A549 (cell line): ENCODE data around the gene TMEFF2. TPM values are rescaled to one million over a fixed set of nuclear protein-coding genes. Genes with fewer than 3 reads are reported as not detected.

Experiments used
- ATAC-seq, 2 experiments: fragments of 200-7000 bp in 1 of 2; fragments of >200 bp in 1 of 2; cut with Nextera tagmentation in 1 of 2; cut with Tn5 transposase in 1 of 2; 3 replicates each; pipeline versions ENCODE4 v1.8.0 to v1.9.1; 2018 to 2020; ENCODE audit warnings: mild to moderate bottlenecking in 1 of 2, moderate library complexity in 1 of 2
- CTCF ChIA-PET: fragments of 300-600 bp; sonication (Branson Sonifier 250); formaldehyde crosslinking; extraction: SDS; loops from one replicate; lab custom pipeline; 2021; ENCODE audit warnings: antibody characterized with exemption, inconsistent platforms; lab: Yijun Ruan, JAX
- POLR2A ChIA-PET: fragments of 350-600 bp; formaldehyde crosslinking; extraction: SDS; loops from one replicate; lab custom pipeline; 2021; ENCODE audit warnings: antibody characterized with exemption, inconsistent platforms; lab: Yijun Ruan, JAX
- DNase-seq, 2 experiments: peaks; one replicate each; pipeline versions ENCODE4 v3.0.0 to v3.0.0-alpha.2; 2011 to 2016; ENCODE audit warnings: low read depth in 1 of 2, low spot score in 1 of 2
- FAIRE-seq: peaks from 2 replicates; lab custom pipeline; 2011; peaks lifted over from hg19 to GRCh38; lab: Jason Lieb, UNC
- H3K27ac ChIP-seq, 2 experiments: fragments of >200 bp; sonication (Bioruptor Twin); formaldehyde crosslinking; 3 replicates each; pipeline ENCODE4 v1.5.1; 2016 to 2017
- H3K4me1 ChIP-seq: fragments of >200 bp; sonication (Bioruptor Twin); formaldehyde crosslinking; 3 replicates; pipeline ENCODE4 v1.6.1; 2016
- H3K4me2 ChIP-seq: fragments of >200 bp; sonication (Bioruptor Twin); formaldehyde crosslinking; 3 replicates; pipeline ENCODE4 v1.6.1; 2016
- H3K4me3 ChIP-seq: fragments of >200 bp; sonication (Bioruptor Twin); formaldehyde crosslinking; 3 replicates; pipeline ENCODE4 v1.5.1; 2016
- H3K9me3 ChIP-seq: fragments of >200 bp; sonication (Bioruptor Twin); formaldehyde crosslinking; 3 replicates; pipeline ENCODE4 v1.6.1; 2016
- ATOH8 ChIP-seq: fragments of 250-450 bp; sonication (Bioruptor Pico); IDR thresholded peaks from 2 replicates; pipeline ENCODE4 v1.5.0; 2020; ENCODE audit warnings: low read depth, mild to moderate bottlenecking, moderate library complexity
- BCL3 ChIP-seq: fragments of >200 bp; sonication (Bioruptor Twin); formaldehyde crosslinking; IDR thresholded peaks from 3 replicates; pipeline ENCODE4 v1.6.1; 2016
- EHMT2 ChIP-seq: fragments of 200-600 bp; sonication (generic); IDR thresholded peaks from 2 replicates; pipeline ENCODE4 v1.6.1; 2016; ENCODE audit warnings: antibody characterized with exemption, low read depth, mild to moderate bottlenecking, moderate library complexity
- FOSL2 ChIP-seq, 2 experiments: fragments of 450-650 bp in 1 of 2; fragments of >200 bp in 1 of 2; sonication (Bioruptor Twin) in 1 of 2; formaldehyde crosslinking; IDR thresholded peaks; 2 replicates each; pipeline versions ENCODE4 v1.5.0 to v1.6.1; 2016 to 2020; ENCODE audit warnings: mild to moderate bottlenecking in 1 of 2, moderate library complexity in 1 of 2
- FOXS1 ChIP-seq: fragments of 250-450 bp; sonication (Bioruptor Pico); IDR thresholded peaks from 2 replicates; pipeline ENCODE4 v1.5.0; 2020; ENCODE audit warnings: mild to moderate bottlenecking, moderate library complexity
- JUNB ChIP-seq: fragments of >200 bp; sonication (Bioruptor Twin); formaldehyde crosslinking; IDR thresholded peaks from 2 replicates; pipeline ENCODE4 v1.6.1; 2016
- KDM1A ChIP-seq: fragments of 200-600 bp; sonication (generic); IDR thresholded peaks from 2 replicates; pipeline ENCODE4 v1.6.1; 2016; ENCODE audit warnings: low read depth, mild to moderate bottlenecking
- NFE2L2 ChIP-seq: fragments of 150-350 bp; conservative IDR thresholded peaks from 2 replicates; pipeline ENCODE4 v1.6.1; 2014; ENCODE audit warnings: low read length
- PBX3 ChIP-seq: IDR thresholded peaks from 2 replicates; pipeline ENCODE4 v1.6.1; 2012
- PHF8 ChIP-seq: fragments of 200-600 bp; sonication (generic); IDR thresholded peaks from 2 replicates; pipeline ENCODE4 v1.6.1; 2016; ENCODE audit warnings: low read depth, mild to moderate bottlenecking, antibody characterized with exemption, moderate library complexity, borderline replicate concordance
- POLR2AphosphoS2 ChIP-seq: conservative IDR thresholded peaks from 2 replicates; pipeline ENCODE4 v1.6.1; 2012; ENCODE audit warnings: low read length, improper control_type of control experiment, inconsistent platforms
- REST ChIP-seq: fragments of 200-600 bp; sonication (generic); IDR thresholded peaks from 2 replicates; pipeline ENCODE4 v1.6.1; 2016; ENCODE audit warnings: antibody characterized with exemption, mild to moderate bottlenecking, moderate library complexity
- RFX5 ChIP-seq: fragments of 450-650 bp; IDR thresholded peaks from 2 replicates; pipeline ENCODE4 v1.7.1; 2014; ENCODE audit warnings: antibody characterized with exemption, mild to moderate bottlenecking, moderate library complexity
- RNF2 ChIP-seq: fragments of 200-600 bp; sonication (generic); IDR thresholded peaks from 2 replicates; pipeline ENCODE4 v1.6.1; 2016; ENCODE audit warnings: low read depth, mild to moderate bottlenecking, antibody characterized with exemption, moderate library complexity, borderline replicate concordance
- SMC3 ChIP-seq: fragments of >200 bp; sonication (Bioruptor Twin); formaldehyde crosslinking; IDR thresholded peaks from 3 replicates; pipeline ENCODE4 v1.6.1; 2018; ENCODE audit warnings: inconsistent platforms
- SREBF2 ChIP-seq: fragments of 450-650 bp; IDR thresholded peaks from 2 replicates; pipeline ENCODE4 v1.6.1; 2014; ENCODE audit warnings: mild to moderate bottlenecking, moderate library complexity
- WGBS: methylation state at CpG from one replicate; pipeline ENCODE4 v1.1.6; 2017; ENCODE audit errors: missing lambda C conversion rate; 5-methylcytosine and 5-hydroxymethylcytosine counted together
- polyA plus RNA-seq, 4 experiments: library from polyadenylated mRNA; depleted of rRNA in 3 of 4; stranded (reverse); fragments of >200 nt; fragmentation: RNase III in 1 of 4; extraction: RNeasy Plus Mini Kit Qiagen cat#74134 plus additional on column Dnase treatment in 1 of 4; gene quantifications; 2 replicates in 3 of 4; 3 replicates in 1 of 4; pipeline ENCODE4 v1.2.3, GENCODE V29; 2011 to 2017

The TMEFF2 gene
- polyA plus RNA-seq, 2 of the 4 experiments (the other 2 are of a cell fraction): 0.30 to 0.46 TPM

GRCh38 chr2:191991442-191991841 lies 203.3 kb downstream of the TMEFF2 start:
- Histone ChIP-seq H3K9me3 (no peaks in the 10 kb centered on the region), H3K4me3 (no peak overlapping the region), H3K4me2 (no peak overlapping the region), H3K27ac (no peak overlapping the region), H3K4me1 (no peaks in the 10 kb centered on the region)
- ChIA-PET POLR2A (no interaction called here), CTCF (no interaction called here)
- no peak for ATAC-seq
- DNase-seq: no peak
- 81% methylated on average over 5 of the region's 5 CpGs for WGBS
- no peak for FAIRE-seq
- TF ChIP-seq KDM1A (no peak), FOSL2 (IDR thresholded peaks at IDR 0.05) (no peak), FOSL2 (CRISPR knock-in tag; IDR thresholded peaks at IDR 0.05) (no peak), JUNB (no peak), ATOH8 (CRISPR knock-in tag) (no peak), PHF8 (no peak), POLR2AphosphoS2 (no peak), RNF2 (no peak), RFX5 (no peak), NFE2L2 (no peak)

- 72% methylated on average over 2 of the region's 2 CpGs for WGBS
- POLR2A ChIA-PET: no interaction called here
- H3K4me2 ChIP-seq: no peak overlapping the region
- ATAC-seq (no peak), FAIRE-seq (no peak), DNase-seq (no peak)
- H3K27ac ChIP-seq: no peak overlapping the region
- H3K9me3 ChIP-seq: no peaks in the 10 kb centered on the region
- no peaks in the 10 kb centered on the region for H3K4me1 ChIP-seq
- CTCF ChIA-PET: interaction anchor here (1.2 kb wide), 1 partner anchor 19 kb away, joined by 4 read pairs; no protein-coding TSS in a partner anchor
- no peak overlapping the region for H3K4me3 ChIP-seq
- no peak for TF ChIP-seq BCL3
- TF ChIP-seq SREBF2: no peak
- no peak for TF ChIP-seq PHF8
- no peak for TF ChIP-seq FOXS1 (CRISPR knock-in tag)
- no peak for TF ChIP-seq REST
- TF ChIP-seq ATOH8 (CRISPR knock-in tag): no peak
- no peak for TF ChIP-seq EHMT2
Measured at GRCh38 chr2:191985740-191986139, 209.0 kb downstream of the TMEFF2 start.

GRCh38 chr2:191983591-191983990 lies 211.1 kb downstream of the TMEFF2 start:
- DNase-seq (no peak), FAIRE-seq (no peak), ATAC-seq (no peak)
- H3K4me3 ChIP-seq: no peak overlapping the region
- no peak overlapping the region for H3K4me2 ChIP-seq
- H3K27ac ChIP-seq: no peak overlapping the region
- CTCF ChIA-PET: no interaction called here
- POLR2A ChIA-PET: no interaction called here
- no peaks in the 10 kb centered on the region for H3K4me1 ChIP-seq
- 65% methylated on average over 1 of the region's 1 CpG for WGBS
- TF ChIP-seq ATOH8 (CRISPR knock-in tag) (no peak), SMC3 (no peak), PBX3 (no peak)
- TF ChIP-seq, all 56 proteins: peak for 0
- H3K9me3 ChIP-seq: no peaks in the 10 kb centered on the region
